T-helper 2 cell treated with Interferon-gamma antibody and Interleukin-4, amounts not matched to agents 100 ng/mL and 5 ng/mL, for 36 hours (primary cell): ENCODE results near the gene SLC25A24. TPM values are rescaled to one million over a fixed set of nuclear protein-coding genes. Genes with fewer than 3 reads are reported as not detected.

ENCODE experiments used
- intact Hi-C: fragments of 100-400 bp; cut with micrococcal nuclease; formaldehyde crosslinking; loops from one replicate; pipeline ENCODE4 v1.15.1; 2023
- total RNA-seq: library from RNA; stranded (reverse); gene quantifications from 2 replicates; pipeline ENCODE4 v1.2.3, GENCODE V29; 2022

Gene SLC25A24
- total RNA-seq, 1 donor from 2014 or later = 33.2 TPM

DNA sequence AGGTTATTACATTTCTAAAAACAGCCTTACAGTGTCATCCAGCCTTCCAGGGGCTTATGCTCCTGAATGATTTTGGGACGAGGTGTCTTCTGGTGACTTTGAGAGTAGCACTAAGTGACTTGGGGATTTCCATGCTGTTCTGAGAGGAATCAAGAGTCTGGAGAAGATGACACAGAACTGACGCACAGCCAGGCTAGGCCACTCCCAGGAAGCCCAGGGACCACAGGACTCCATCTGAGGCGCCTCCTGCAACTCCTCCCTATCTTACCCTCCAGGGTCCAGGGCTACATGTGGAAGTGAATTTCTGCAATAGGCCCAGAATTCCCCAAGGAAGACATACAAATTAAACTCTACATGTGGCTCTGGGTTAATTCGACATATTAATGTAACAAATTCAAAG, 92.5 kb downstream of the SLC25A24 start:
- intact Hi-C loops = no loop called here

DNA sequence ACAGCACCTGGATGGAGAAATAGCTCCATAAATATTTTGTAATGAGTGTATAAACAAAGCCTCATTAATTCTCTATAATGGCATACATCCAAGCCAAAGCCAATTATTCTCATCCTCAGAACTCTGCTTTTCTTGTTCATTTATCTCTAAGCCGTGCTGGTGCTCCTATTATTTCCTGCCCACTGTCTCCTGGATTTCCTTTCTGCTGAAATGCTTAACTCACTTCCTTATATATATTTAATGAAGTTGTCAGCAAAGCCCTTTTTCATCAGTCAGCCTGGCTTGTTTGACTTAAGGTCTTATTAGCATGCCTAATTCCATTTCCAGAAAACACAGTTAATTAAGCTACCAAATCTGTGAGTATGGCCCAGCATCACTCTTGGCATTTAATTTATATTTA, 93.4 kb downstream of the SLC25A24 start:
- intact Hi-C loops = no loop called here

DNA sequence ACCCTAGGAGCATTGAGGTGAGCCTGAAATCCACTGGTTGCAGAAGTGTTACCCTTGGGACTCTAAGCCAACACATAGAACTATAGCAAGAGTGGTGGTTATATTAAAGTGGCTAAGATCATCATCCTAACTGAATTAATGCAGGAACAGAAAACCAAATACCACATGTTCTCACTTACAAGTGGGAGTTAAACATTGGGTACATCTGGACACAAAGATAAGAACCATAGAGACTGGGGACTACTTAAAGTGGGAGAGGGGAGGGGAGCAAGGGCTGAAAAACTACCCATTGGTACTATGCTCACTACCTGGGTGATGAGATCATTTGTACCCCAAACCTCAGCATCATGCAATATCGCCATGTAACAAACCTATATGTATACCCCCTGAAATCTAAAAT, 100.0 kb downstream of the SLC25A24 start:
- intact Hi-C loops = no loop called here

DNA sequence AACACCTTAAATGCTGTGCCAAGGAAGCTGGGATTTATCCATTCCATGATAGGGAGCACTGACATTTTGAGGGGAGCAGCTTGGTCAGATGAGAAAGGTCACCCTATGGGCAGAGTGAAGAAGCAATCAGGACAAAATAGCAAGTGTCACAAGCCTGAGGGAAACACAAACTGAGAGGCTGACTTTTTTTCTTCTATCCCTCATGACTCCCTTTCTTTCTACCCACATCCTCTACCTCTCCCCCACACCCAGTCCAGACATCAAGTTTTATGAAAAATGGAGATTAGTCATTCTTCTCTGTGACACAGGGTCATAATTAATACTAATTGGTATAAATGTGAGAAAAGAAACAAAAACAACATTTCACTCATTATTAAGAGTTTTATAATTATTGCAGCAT, 103.1 kb downstream of the SLC25A24 start:
- intact Hi-C loops = no loop called here

DNA sequence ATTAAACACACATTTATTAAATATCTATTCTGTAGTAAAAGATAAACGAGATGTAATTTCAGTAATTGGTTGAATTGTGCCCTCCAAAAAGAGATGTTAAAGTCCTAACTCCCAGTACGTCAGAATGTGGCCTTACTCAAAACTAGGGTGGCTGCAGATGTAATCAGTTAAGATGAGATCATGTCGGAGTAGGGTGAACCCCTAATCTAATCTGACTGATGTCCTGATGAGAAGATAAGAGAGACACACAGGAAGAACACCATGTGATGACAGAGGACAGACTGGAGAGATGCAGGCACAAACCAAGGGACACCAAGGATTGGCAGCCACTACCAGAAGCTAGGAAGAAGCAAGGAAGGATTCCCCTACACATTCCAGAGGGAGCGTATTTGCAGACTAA, 104.1 kb downstream of the SLC25A24 start:
- intact Hi-C loops = no loop called here

DNA sequence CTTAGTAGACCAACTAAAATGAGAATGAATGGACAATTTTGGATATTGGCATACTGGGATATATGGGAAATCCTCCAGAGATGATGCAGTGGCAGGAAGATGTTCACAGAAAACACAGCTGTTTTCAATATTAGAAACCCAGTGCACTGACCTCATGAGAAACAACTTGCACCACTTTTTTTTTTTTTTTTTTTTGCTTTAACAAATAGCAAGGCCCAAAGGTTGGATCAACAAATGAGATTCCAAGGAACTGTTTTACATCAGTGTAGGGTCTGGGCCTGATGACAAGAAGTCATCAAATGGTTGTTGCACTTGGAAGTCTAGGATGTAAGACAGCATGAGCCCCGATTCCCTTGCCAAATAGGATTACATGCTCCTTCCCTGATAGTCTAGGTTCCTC, 110.7 kb downstream of the SLC25A24 start:
- intact Hi-C loops = no loop called here

DNA sequence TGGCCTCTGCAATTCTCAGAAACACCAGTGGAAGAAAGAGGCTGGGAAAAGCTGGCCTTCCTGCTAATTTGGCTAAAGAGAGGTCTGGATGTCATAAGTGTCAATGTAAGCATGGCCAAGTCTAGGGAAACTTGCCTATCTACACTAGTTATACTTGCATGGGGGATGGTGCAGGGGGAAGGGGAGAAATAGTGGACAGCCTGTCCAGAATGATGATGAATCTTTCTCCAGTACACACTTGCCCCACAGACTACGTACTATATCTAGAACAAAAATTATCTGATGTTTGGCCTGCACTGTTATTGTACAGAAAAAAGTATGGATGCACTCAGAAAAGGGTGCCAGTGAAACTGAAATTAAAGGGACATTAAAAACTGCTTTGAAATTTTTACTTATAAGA, 114.5 kb downstream of the SLC25A24 start:
- intact Hi-C loops = no loop called here

DNA sequence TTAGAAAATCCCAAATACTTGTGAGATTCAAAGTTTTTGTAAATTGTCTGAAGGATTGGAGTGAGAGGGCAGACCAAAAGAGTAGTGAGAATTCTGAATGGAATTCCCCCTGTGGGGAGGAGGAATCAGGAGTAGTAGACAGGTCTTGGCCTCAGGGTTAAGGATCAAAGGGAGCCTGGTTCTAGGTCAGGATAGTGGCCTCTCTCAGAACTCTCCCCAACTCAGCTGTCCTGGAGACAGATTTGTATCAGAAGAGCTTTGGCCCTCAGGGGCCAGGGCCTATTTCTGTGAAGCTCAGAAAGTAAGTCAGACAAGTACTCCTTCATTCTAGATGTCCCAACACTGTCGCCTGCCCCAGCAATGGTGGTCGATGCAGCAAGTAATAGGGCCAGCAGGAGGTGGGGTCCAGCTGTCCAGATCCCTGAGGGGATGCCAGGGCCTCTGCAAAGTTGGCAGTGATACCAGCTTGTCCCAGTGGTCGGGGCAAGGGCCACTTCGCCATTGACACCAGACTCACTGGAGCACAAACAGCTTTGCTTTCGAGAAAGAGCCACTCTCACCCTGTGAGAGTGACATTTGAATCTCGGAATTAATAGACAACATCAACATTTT, 115.2 kb downstream of the SLC25A24 start:
- intact Hi-C loops = no loop called here

Other genes with a start within 250 kb of the SLC25A24 start
- gene VAV3, start 235.2 kb downstream of the SLC25A24 start, total RNA-seq = 2.5 and 3.1 TPM in 2 replicates
- gene NBPF4, start 43.7 kb upstream of the SLC25A24 start, total RNA-seq = 0.23 and 0.95 TPM in 2 replicates
- 0.98 TPM in 1 of 2 replicates, not detected in the other for gene NBPF6, start 250.0 kb upstream of the SLC25A24 start, total RNA-seq